GM10248 (cell line): Measurements from ENCODE around the gene CLEC4C.
"Not testable (repeated sequence)": the region's sequence is repeated elsewhere in the genome, so short reads cannot be mapped to it uniquely, and the experiment has no call there.

Experiments used
- CTCF ChIA-PET: fragments of 300-600 bp; sonication (Branson Sonifier 250); formaldehyde crosslinking; extraction: SDS; loops from one replicate; lab custom pipeline; 2021; ENCODE audit warnings: antibody characterized with exemption; lab: Yijun Ruan, JAX
- POLR2A ChIA-PET: fragments of 350-650 bp; sonication (Branson Sonifier 250); formaldehyde crosslinking; extraction: SDS; loops from one replicate; lab custom pipeline; 2020; ENCODE audit warnings: antibody characterized with exemption; lab: Yijun Ruan, JAX
- DNase-seq: peaks from one replicate; pipeline ENCODE4 v3.0.0; 2012; ENCODE audit errors: extremely low spot score
- TF ChIP-seq, protein P1 (sequence below): IDR thresholded peaks from 2 replicates; pipeline ENCODE4 v1.5.1; 2012; ENCODE audit warnings: mild to moderate bottlenecking, low read depth; ENCODE audit errors: extremely low read depth, missing control alignments, control extremely low read depth

Gene CLEC4C

GRCh38 chr12:7782055-7782454 lies 34.9 kb upstream of the CLEC4C start:
- no peak for DNase-seq
- TF ChIP-seq, protein P1, sequence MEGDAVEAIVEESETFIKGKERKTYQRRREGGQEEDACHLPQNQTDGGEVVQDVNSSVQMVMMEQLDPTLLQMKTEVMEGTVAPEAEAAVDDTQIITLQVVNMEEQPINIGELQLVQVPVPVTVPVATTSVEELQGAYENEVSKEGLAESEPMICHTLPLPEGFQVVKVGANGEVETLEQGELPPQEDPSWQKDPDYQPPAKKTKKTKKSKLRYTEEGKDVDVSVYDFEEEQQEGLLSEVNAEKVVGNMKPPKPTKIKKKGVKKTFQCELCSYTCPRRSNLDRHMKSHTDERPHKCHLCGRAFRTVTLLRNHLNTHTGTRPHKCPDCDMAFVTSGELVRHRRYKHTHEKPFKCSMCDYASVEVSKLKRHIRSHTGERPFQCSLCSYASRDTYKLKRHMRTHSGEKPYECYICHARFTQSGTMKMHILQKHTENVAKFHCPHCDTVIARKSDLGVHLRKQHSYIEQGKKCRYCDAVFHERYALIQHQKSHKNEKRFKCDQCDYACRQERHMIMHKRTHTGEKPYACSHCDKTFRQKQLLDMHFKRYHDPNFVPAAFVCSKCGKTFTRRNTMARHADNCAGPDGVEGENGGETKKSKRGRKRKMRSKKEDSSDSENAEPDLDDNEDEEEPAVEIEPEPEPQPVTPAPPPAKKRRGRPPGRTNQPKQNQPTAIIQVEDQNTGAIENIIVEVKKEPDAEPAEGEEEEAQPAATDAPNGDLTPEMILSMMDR, result no peak
- CTCF ChIA-PET, result no interaction called here
- POLR2A ChIA-PET, result no interaction called here

GRCh38 chr12:7781274-7781673 lies 34.1 kb upstream of the CLEC4C start:
- ChIA-PET POLR2A (no interaction called here), CTCF (interaction anchor here (0.9 kb wide), 1 partner anchor 20 kb away, joined by 3 read pairs; no protein-coding TSS in a partner anchor)
- TF ChIP-seq, protein P1, result no peak
- no peak for DNase-seq

GRCh38 chr12:7769999-7770398 lies 22.8 kb upstream of the CLEC4C start:
- TF ChIP-seq, protein P1, result no peak
- CTCF ChIA-PET, result no interaction called here
- POLR2A ChIA-PET, result no interaction called here
- DNase-seq, result no peak

DNA sequence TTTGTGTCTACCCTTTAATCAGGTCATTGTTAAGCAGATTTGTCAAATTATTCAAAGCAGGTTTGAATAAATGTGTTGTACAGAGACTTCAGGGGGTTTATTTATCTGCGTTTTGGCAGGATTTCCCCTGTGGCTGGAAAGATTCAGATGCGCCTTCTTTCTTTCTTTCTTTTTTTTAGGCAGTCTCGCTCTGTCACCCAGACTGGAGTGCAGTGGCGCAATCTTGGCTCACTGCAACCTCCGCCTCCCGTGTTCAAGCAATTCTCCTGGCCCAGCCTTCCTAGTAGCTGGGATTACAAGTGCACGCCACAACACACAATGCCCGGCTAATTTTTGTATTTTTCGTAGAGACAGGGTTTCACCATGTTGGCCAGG lies 11.6 kb upstream of the CLEC4C start:
- no peak for DNase-seq
- TF ChIP-seq, protein P1, result no peak
- CTCF ChIA-PET, result no interaction called here
- POLR2A ChIA-PET, result no interaction called here

DNA sequence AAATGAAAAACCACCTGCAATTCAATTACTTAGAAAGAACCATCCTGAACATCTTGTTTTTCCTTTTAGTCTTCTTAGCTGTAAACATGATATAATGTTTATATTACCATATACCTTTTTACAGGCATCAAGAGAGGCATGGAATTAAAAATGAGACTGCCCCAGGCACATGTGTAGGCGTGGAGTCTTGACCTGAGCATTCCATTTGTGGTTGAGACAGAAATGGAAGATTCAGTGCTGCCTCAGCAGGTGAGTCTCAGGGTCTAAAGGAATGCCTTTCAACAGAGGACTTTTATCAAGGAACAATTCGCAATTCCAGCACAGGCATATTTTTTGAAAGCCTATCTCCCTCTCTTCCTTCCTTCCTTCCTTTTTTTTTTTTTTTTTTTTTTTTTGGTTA lies 9.8 kb upstream of the CLEC4C start:
- TF ChIP-seq, protein P1, result no peak
- ChIA-PET CTCF (no interaction called here), POLR2A (no interaction called here)
- DNase-seq, result no peak

GRCh38 chr12:7755668-7756067 lies 8.5 kb upstream of the CLEC4C start:
- POLR2A ChIA-PET, DNase-seq, CTCF ChIA-PET: not testable (repeated sequence)

DNA sequence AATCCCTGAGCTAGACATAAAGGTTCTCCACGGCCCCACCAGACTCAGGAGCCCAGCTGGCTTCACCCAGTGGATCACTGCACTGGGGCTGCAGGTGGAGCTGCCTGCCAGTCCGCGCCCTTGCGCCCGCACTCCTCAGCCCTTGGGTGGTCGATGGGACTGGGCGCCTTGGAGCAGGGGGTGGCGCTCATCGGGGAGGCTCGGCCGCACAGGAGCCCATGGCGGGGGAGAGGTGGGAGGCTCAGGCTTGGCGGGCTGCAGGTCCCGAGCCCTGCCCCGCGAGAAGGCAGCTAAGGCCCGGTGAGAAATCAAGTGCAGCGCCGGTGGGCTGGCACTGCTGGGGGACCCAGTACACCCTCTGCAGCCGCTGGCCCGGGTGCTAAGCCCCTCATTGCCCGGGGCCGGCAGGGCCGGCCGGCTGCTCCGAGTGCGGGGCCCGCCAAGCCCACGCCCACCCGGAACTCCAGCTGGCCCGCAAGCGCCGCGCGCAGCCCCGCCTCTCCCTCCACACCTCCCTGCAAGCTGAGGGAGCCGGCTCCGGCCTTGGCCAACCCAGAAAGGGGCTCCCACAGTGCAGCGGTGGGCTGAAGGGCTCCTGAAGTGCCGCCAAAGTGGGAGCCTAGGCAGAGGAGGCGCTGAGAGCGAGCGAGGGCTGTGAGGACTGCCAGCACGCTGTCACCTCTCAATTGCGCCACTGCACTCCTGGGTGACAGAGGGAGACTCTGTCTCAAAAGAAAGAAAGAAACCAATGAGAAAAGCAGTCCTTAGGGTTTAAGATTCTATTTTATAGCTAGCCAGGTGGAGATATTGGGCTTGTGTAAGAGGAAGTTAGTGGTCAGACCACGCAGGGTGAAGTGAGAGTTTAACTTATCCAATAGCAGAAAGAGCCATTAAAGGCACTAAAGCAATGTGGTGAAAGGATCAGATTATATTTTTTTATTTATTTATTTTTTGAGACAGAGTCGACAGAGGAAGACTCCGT lies 5.1 kb upstream of the CLEC4C start:
- POLR2A ChIA-PET, DNase-seq: not testable (repeated sequence)
- CTCF ChIA-PET, result interaction anchor here (0.9 kb wide), 1 partner anchor 164 kb away, joined by 3 read pairs; no protein-coding TSS in a partner anchor
